HepG2 (cell line): ENCODE results near the gene SPDYE16. TPM values are rescaled to one million over a fixed set of nuclear protein-coding genes. Genes with fewer than 3 reads are reported as not detected.
A peak's percentile ranks its signal among the peaks of the same experiment; 100 is the strongest.

ENCODE experiments used
- BRD4 ChIP-seq: sonication (generic); formaldehyde crosslinking; IDR thresholded peaks from 2 replicates; pipeline ENCODE4 v1.4.0; 2020; ENCODE audit warnings: missing genetic modification reagents
- CCAR2 ChIP-seq: fragments of 200-400 bp; formaldehyde crosslinking; optimal IDR thresholded peaks from 2 replicates; pipeline ENCODE3; 2018; ENCODE audit warnings: low read depth, mild to moderate bottlenecking, low read length, moderate library complexity
- HDAC1 ChIP-seq: sonication (generic); formaldehyde crosslinking; IDR thresholded peaks from 2 replicates; pipeline ENCODE4 v1.5.1; 2020; ENCODE audit warnings: mild to moderate bottlenecking, missing genetic modification reagents
- HNRNPH1 ChIP-seq: fragments of 200-400 bp; formaldehyde crosslinking; optimal IDR thresholded peaks from 2 replicates; pipeline ENCODE3; 2017; ENCODE audit warnings: mild to moderate bottlenecking, low read depth, low read length
- KLF6 ChIP-seq: IDR thresholded peaks from 2 replicates; pipeline ENCODE4 v1.8.0; 2016; ENCODE audit warnings: missing biosample characterization, missing genetic modification reagents
- NFIB ChIP-seq: sonication (generic); formaldehyde crosslinking; IDR thresholded peaks from 2 replicates; pipeline ENCODE4 v1.9.0; 2021; ENCODE audit warnings: missing genetic modification reagents, mild to moderate bottlenecking, borderline replicate concordance
- RARA ChIP-seq: IDR thresholded peaks from 2 replicates; pipeline ENCODE4 v1.6.1; 2016; ENCODE audit warnings: missing genetic modification reagents, missing compliant biosample characterization
- SRF ChIP-seq: IDR thresholded peaks from 2 replicates; pipeline ENCODE4 v1.6.1; 2011; ENCODE audit warnings: mild to moderate bottlenecking, low read depth, low read length, moderate library complexity
- ZBTB33 ChIP-seq: sonication (generic); formaldehyde crosslinking; IDR thresholded peaks from 2 replicates; pipeline ENCODE4 v1.4.0; 2020; ENCODE audit warnings: missing genetic modification reagents
- ZBTB8A ChIP-seq: sonication (generic); formaldehyde crosslinking; IDR thresholded peaks from 2 replicates; pipeline ENCODE4 v1.4.0; 2020; ENCODE audit warnings: mild to moderate bottlenecking, low read depth, missing genetic modification reagents, borderline replicate concordance
- ZNF274 ChIP-seq: sonication (generic); formaldehyde crosslinking; IDR thresholded peaks from 2 replicates; pipeline ENCODE4 v1.5.1; 2020; ENCODE audit warnings: mild to moderate bottlenecking, missing genetic modification reagents
- ZNF33A ChIP-seq: sonication (generic); formaldehyde crosslinking; IDR thresholded peaks from 2 replicates; pipeline ENCODE4 v1.5.1; 2020; ENCODE audit warnings: missing genetic modification reagents, mild to moderate bottlenecking, moderate library complexity, borderline replicate concordance
- ZNF567 ChIP-seq: sonication (generic); formaldehyde crosslinking; IDR thresholded peaks from 2 replicates; pipeline ENCODE4 v1.8.1; 2023; ENCODE audit warnings: mild to moderate bottlenecking, missing genetic modification reagents, borderline replicate concordance
- ZNF597 ChIP-seq: sonication (generic); formaldehyde crosslinking; IDR thresholded peaks from 2 replicates; pipeline ENCODE4 v1.5.0; 2020; ENCODE audit warnings: missing genetic modification reagents
- ZSCAN25 ChIP-seq: sonication (generic); formaldehyde crosslinking; IDR thresholded peaks from 2 replicates; pipeline ENCODE4 v1.8.0; 2022; ENCODE audit warnings: mild to moderate bottlenecking, missing genetic modification reagents
- ZSCAN31 ChIP-seq: sonication (generic); formaldehyde crosslinking; IDR thresholded peaks from 2 replicates; pipeline ENCODE4 v1.5.0; 2020; ENCODE audit warnings: low read depth, mild to moderate bottlenecking, missing genetic modification reagents
- polyA plus RNA-seq, 8 experiments: library from polyadenylated mRNA; depleted of rRNA in 3 of 8; stranded (reverse) in 7 of 8; unstranded in 1 of 8; fragments of >200 nt; fragmentation: Illumina TruSeq in 4 of 8; extraction: Trizol in 4 of 8; gene quantifications; 2 replicates each; pipeline versions ENCODE4 v1.2.1 to v1.2.3, GENCODE V29; 2011 to 2016; ENCODE audit warnings: low read depth in 4 of 8, missing spikeins in 1 of 8, mixed read lengths in 1 of 8; ENCODE audit not compliant: insufficient read depth in 1 of 8
- total RNA-seq, 5 experiments: library from RNA; depleted of rRNA; stranded (reverse); fragments of >200 nt; fragmentation: Illumina TruSeq; extraction: Trizol; gene quantifications; 2 replicates each; pipeline ENCODE4 v1.2.3, GENCODE V29; 2016; ENCODE audit warnings: low read depth in 1 of 5
- TF ChIP-seq, protein P1 (sequence below): sonication (generic); formaldehyde crosslinking; IDR thresholded peaks from 2 replicates; pipeline ENCODE4 v1.8.1; 2023; ENCODE audit warnings: missing genetic modification reagents, inconsistent platforms, borderline replicate concordance
- TF ChIP-seq, protein P2 (sequence below): sonication (generic); formaldehyde crosslinking; IDR thresholded peaks from 2 replicates; pipeline ENCODE4 v1.4.0; 2020; ENCODE audit warnings: missing genetic modification reagents
- TF ChIP-seq, protein P3 (sequence below): sonication (generic); formaldehyde crosslinking; IDR thresholded peaks from 2 replicates; pipeline ENCODE4 v1.4.0; 2020; ENCODE audit warnings: missing genetic modification reagents, low read depth, mild to moderate bottlenecking, borderline replicate concordance
- TF ChIP-seq, protein P4 (sequence below): sonication (generic); formaldehyde crosslinking; IDR thresholded peaks from 2 replicates; pipeline ENCODE4 v1.4.0; 2020; ENCODE audit warnings: missing genetic modification reagents

The SPDYE16 gene
- total and polyA plus RNA-seq, 2 of the 13 experiments (the other 11 are each of a cell fraction or from before 2014, with no cell fraction given), result 0.11 TPM; not detected in 1

DNA sequence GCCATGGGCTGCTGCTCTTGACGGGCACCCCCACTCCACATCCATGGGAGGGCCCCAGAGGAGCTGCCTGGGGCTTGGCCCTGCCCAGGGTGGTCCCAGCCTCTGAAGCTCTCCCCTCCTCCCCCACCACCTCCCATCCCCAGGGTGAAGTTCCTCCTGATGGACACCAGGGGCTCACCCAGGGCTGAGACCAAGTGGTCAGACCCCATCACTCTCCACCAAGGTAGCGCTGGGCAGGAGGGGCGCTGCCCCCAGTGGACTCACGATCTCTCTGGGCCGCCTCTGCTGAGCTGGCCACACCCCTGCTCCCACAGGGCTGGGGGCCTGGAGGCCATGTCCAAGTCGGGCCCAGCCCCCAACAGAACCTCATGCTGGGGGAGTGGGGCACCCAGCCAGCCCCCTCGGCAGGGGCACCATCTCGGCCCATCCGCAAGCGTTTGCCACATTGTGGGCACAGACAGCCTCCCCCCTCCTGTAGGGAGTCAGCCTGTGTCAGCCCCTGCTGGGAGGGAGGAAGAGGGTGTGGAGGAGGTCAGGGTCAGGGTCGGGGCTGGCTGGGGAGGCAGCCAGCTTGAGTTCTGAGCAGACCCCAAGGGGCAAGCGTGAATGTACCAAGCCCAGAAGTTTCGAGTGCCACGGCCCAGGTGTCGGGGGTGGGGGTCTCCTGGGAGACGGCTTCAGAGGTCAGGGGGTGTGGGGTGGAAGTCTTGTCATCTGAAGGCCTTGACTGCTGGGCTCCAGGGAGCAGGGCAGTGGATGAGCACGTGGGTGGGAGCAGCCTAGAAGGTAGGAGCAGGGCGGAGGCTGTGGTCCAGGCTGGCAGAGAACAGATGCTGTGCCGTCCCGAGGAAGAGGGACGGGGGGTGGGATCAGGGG, 29.9 kb downstream of the SPDYE16 start (continued):
- TF ChIP-seq, protein P1, sequence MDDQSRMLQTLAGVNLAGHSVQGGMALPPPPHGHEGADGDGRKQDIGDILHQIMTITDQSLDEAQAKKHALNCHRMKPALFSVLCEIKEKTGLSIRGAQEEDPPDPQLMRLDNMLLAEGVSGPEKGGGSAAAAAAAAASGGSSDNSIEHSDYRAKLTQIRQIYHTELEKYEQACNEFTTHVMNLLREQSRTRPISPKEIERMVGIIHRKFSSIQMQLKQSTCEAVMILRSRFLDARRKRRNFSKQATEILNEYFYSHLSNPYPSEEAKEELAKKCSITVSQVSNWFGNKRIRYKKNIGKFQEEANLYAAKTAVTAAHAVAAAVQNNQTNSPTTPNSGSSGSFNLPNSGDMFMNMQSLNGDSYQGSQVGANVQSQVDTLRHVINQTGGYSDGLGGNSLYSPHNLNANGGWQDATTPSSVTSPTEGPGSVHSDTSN, result no peak
- TF ChIP-seq ZNF33A (CRISPR knock-in tag) (no peak), NFIB (CRISPR knock-in tag) (no peak), ZBTB8A (no peak), CCAR2 (no peak), ZBTB33 (CRISPR knock-in tag) (no peak), HDAC1 (CRISPR knock-in tag) (no peak), KLF6 (CRISPR knock-in tag) (no peak), HNRNPH1 (no peak), ZNF567 (no peak), ZNF274 (CRISPR knock-in tag) (no peak), SRF (no peak), RARA (CRISPR knock-in tag) (peak; percentile 74), ZSCAN25 (CRISPR knock-in tag) (no peak; the same call in none of the 2 replicates), ZSCAN31 (no peak), BRD4 (no peak), ZNF597 (CRISPR knock-in tag) (no peak)
- TF ChIP-seq, protein P2, sequence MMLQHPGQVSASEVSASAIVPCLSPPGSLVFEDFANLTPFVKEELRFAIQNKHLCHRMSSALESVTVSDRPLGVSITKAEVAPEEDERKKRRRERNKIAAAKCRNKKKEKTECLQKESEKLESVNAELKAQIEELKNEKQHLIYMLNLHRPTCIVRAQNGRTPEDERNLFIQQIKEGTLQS (CRISPR knock-in tag), result no peak
- TF ChIP-seq, protein P3, sequence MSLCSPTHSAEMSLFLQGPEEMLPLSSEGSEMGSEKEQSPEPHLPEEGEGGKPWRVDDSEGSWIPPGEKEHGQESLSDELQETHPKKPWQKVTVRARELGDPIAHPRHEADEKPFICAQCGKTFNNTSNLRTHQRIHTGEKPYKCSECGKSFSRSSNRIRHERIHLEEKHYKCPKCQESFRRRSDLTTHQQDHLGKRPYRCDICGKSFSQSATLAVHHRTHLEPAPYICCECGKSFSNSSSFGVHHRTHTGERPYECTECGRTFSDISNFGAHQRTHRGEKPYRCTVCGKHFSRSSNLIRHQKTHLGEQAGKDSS (CRISPR knock-in tag), result peak; percentile 25; the same call in 1 of the 2 replicates
- TF ChIP-seq, protein P4, sequence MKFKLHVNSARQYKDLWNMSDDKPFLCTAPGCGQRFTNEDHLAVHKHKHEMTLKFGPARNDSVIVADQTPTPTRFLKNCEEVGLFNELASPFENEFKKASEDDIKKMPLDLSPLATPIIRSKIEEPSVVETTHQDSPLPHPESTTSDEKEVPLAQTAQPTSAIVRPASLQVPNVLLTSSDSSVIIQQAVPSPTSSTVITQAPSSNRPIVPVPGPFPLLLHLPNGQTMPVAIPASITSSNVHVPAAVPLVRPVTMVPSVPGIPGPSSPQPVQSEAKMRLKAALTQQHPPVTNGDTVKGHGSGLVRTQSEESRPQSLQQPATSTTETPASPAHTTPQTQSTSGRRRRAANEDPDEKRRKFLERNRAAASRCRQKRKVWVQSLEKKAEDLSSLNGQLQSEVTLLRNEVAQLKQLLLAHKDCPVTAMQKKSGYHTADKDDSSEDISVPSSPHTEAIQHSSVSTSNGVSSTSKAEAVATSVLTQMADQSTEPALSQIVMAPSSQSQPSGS (CRISPR knock-in tag), result no peak
